CD4-positive, CD25-positive, alpha-beta regulatory T cell (primary cell): ENCODE measurements around the gene AP3M1. TPM values are rescaled to one million over a fixed set of nuclear protein-coding genes. Genes with fewer than 3 reads are reported as not detected.
"Not testable (repeated sequence)": the region's sequence is repeated elsewhere in the genome, so short reads cannot be mapped to it uniquely, and the experiment has no call there.

Experiments used
- ATAC-seq, 2 donors: fragments of 150-1000 bp; cut with Tn5 transposase; one replicate each; pipeline ENCODE4 v1.10.0; 2021; ENCODE audit warnings: low read depth in 2 of 2, moderate number of reproducible peaks in 2 of 2, moderate library complexity in 1 of 2
- DNase-seq, 3 donors: peaks; one replicate each; pipeline versions ENCODE4 v3.0.0 to v3.0.0-alpha.2; 2012 to 2022; ENCODE audit warnings: mixed read lengths in 1 of 3
- H3K27ac ChIP-seq: one replicate; pipeline ENCODE4 v1.7.0; 2013; ENCODE audit warnings: mild to moderate bottlenecking, low read length; ENCODE audit not compliant: insufficient read depth, poor library complexity, severe bottlenecking
- H3K27me3 ChIP-seq: one replicate; pipeline ENCODE4 v1.7.0; 2013; ENCODE audit warnings: low read length; ENCODE audit not compliant: control insufficient read depth, insufficient read depth
- H3K36me3 ChIP-seq: one replicate; pipeline ENCODE4 v1.7.0; 2013; ENCODE audit warnings: mild to moderate bottlenecking, low read length, moderate library complexity; ENCODE audit not compliant: control insufficient read depth, insufficient read depth
- H3K4me1 ChIP-seq: 2 replicates; pipeline ENCODE4 v1.7.0; 2013; ENCODE audit warnings: mild to moderate bottlenecking, low read length; ENCODE audit not compliant: insufficient read depth, control insufficient read depth, poor library complexity, severe bottlenecking
- H3K4me3 ChIP-seq: one replicate; pipeline ENCODE4 v1.7.0; 2013; ENCODE audit warnings: low read depth, mild to moderate bottlenecking, low read length, moderate library complexity
- H3K9me3 ChIP-seq, 2 experiments: 1 replicate in 1 of 2; 2 replicates in 1 of 2; pipeline ENCODE4 v1.7.0; 2013; ENCODE audit warnings: low read length in 2 of 2, mild to moderate bottlenecking in 1 of 2, moderate library complexity in 1 of 2; ENCODE audit not compliant: control insufficient read depth in 2 of 2
- H3K27ac Mint-ChIP-seq, 3 donors: one replicate each; pipeline ENCODE4 v1.8.0; 2020 to 2022; ENCODE audit warnings: mild to moderate bottlenecking in 3 of 3, mixed read lengths in 3 of 3, moderate library complexity in 2 of 3
- H3K27me3 Mint-ChIP-seq: one replicate; pipeline ENCODE4 v1.8.0; 2022; ENCODE audit warnings: mild to moderate bottlenecking, mixed read lengths
- H3K36me3 Mint-ChIP-seq: one replicate; pipeline ENCODE4 v1.8.0; 2020; ENCODE audit warnings: mixed read lengths
- H3K4me1 Mint-ChIP-seq, 4 donors: one replicate each; pipeline ENCODE4 v1.8.0; 2020 to 2022; ENCODE audit warnings: mixed read lengths in 4 of 4, mild to moderate bottlenecking in 1 of 4
- H3K4me3 Mint-ChIP-seq, 4 donors: one replicate each; pipeline ENCODE4 v1.8.0; 2020 to 2022; ENCODE audit warnings: mild to moderate bottlenecking in 4 of 4, mixed read lengths in 4 of 4, moderate library complexity in 3 of 4
- H3K9me3 Mint-ChIP-seq, 7 donors: one replicate each; pipeline ENCODE4 v1.8.0; 2020 to 2022; ENCODE audit warnings: mixed read lengths in 7 of 7, mild to moderate bottlenecking in 3 of 7, moderate library complexity in 2 of 7
- polyA plus RNA-seq, 4 donors: library from polyadenylated mRNA; unstranded; fragments of 300-500 nt; fragmentation: Illumina TruSeq; gene quantifications; one replicate each; pipeline ENCODE4 v1.2.3, GENCODE V29; 2021
- total RNA-seq: library from RNA; stranded (reverse); gene quantifications from one replicate; pipeline ENCODE4 v1.2.3, GENCODE V29; 2022

Gene AP3M1
- total and polyA plus RNA-seq, 5 donors from 2014 or later, result 23.7 to 39.3 (median 28.2) TPM

GRCh38 chr10:74145133-74145532 is 5.5 kb downstream of the AP3M1 start:
- H3K4me3 ChIP-seq, result no peak overlapping the region
- H3K27me3 ChIP-seq, result no peaks in the 10 kb centered on the region
- ATAC-seq, result no peak
- no peaks in the 10 kb centered on the region for H3K9me3 ChIP-seq
- peaks cover 3% of the 10 kb centered on the region for H3K36me3 ChIP-seq
- peak overlapping the region in 1 of 3 donors; percentile 3 for H3K27ac Mint-ChIP-seq
- DNase-seq, result no peak
- H3K9me3 Mint-ChIP-seq, result no peaks in the 10 kb centered on the region
- no peaks in the 10 kb centered on the region for H3K27me3 Mint-ChIP-seq
- peaks cover 31 to 50% (median 38%) of the 10 kb centered on the region in 4 donors for H3K4me1 Mint-ChIP-seq
- H3K36me3 Mint-ChIP-seq, result peaks cover 24% of the 10 kb centered on the region
- H3K4me3 Mint-ChIP-seq, result no peak overlapping the region
- H3K4me1 ChIP-seq, result peaks cover 37% of the 10 kb centered on the region
- H3K27ac ChIP-seq, result no peak overlapping the region

GRCh38 chr10:74140553-74140952 is 10.1 kb downstream of the AP3M1 start:
- DNase-seq (no peak), ATAC-seq (no peak)
- Mint-ChIP-seq H3K9me3 (no peaks in the 10 kb centered on the region), H3K4me1 (peaks cover 17 to 25% (median 21%) of the 10 kb centered on the region in 4 donors), H3K27me3 (no peaks in the 10 kb centered on the region), H3K27ac (peak overlapping the region in 1 of 3 donors; percentile 74), H3K4me3 (no peak overlapping the region), H3K36me3 (peaks cover 24% of the 10 kb centered on the region)
- Histone ChIP-seq H3K27ac (no peak overlapping the region), H3K4me3 (no peak overlapping the region), H3K9me3 (no peaks in the 10 kb centered on the region), H3K4me1 (peaks cover 6% of the 10 kb centered on the region), H3K27me3 (no peaks in the 10 kb centered on the region), H3K36me3 (peaks cover 33% of the 10 kb centered on the region)

- no peak overlapping the region for H3K27ac Mint-ChIP-seq
- peaks cover 13 to 22% (median 16%) of the 10 kb centered on the region in 4 donors for H3K4me1 Mint-ChIP-seq
- DNase-seq (no peak), ATAC-seq (no peak)
- H3K4me3 Mint-ChIP-seq, result no peak overlapping the region
- peaks cover 39% of the 10 kb centered on the region for H3K36me3 ChIP-seq
- H3K9me3 Mint-ChIP-seq, result no peaks in the 10 kb centered on the region
- peaks cover under 1% of the 10 kb centered on the region for H3K4me1 ChIP-seq
- H3K27ac ChIP-seq, result no peak overlapping the region
- H3K36me3 Mint-ChIP-seq, result peaks cover 22% of the 10 kb centered on the region
- H3K9me3 ChIP-seq, result no peaks in the 10 kb centered on the region
- H3K27me3 ChIP-seq, result no peaks in the 10 kb centered on the region
- H3K27me3 Mint-ChIP-seq, result no peaks in the 10 kb centered on the region
- no peak overlapping the region for H3K4me3 ChIP-seq
These were observed 10.6 kb downstream of the AP3M1 start for GRCh38 chr10:74139981-74140380.

GRCh38 chr10:74138596-74138995 is 12.0 kb downstream of the AP3M1 start:
- H3K27ac Mint-ChIP-seq, H3K4me1 ChIP-seq, H3K27me3 ChIP-seq, H3K4me3 Mint-ChIP-seq, H3K9me3 Mint-ChIP-seq, H3K9me3 ChIP-seq, DNase-seq, H3K27ac ChIP-seq, H3K27me3 Mint-ChIP-seq, H3K4me3 ChIP-seq, ATAC-seq: not testable (repeated sequence)
- Mint-ChIP-seq H3K36me3 (peaks cover 29% of the 10 kb centered on the region), H3K4me1 (peaks cover 10 to 19% (median 15%) of the 10 kb centered on the region in 4 donors)
- peaks cover 53% of the 10 kb centered on the region for H3K36me3 ChIP-seq

GRCh38 chr10:74137992-74138391 is 12.6 kb downstream of the AP3M1 start:
- H3K27ac Mint-ChIP-seq, result no peak overlapping the region
- H3K36me3 ChIP-seq, result peaks cover 59% of the 10 kb centered on the region

GRCh38 chr10:74135452-74135851 is 15.2 kb downstream of the AP3M1 start:
- Histone ChIP-seq H3K4me1 (no peaks in the 10 kb centered on the region), H3K27ac (no peak overlapping the region), H3K4me3 (no peak overlapping the region), H3K9me3 (no peaks in the 10 kb centered on the region), H3K27me3 (no peaks in the 10 kb centered on the region), H3K36me3 (peaks cover 73% of the 10 kb centered on the region)
- Mint-ChIP-seq H3K4me1 (peaks cover 0 to 6% (median 5%) of the 10 kb centered on the region in 4 donors), H3K9me3 (no peaks in the 10 kb centered on the region), H3K27me3 (no peaks in the 10 kb centered on the region), H3K4me3 (no peak overlapping the region), H3K36me3 (peaks cover 33% of the 10 kb centered on the region), H3K27ac (no peak overlapping the region)
- ATAC-seq, result no peak
- DNase-seq, result no peak

More at GRCh38 chr10:74137992-74138391, 12.6 kb downstream of the AP3M1 start:
- no peak overlapping the region for H3K4me3 Mint-ChIP-seq
- no peaks in the 10 kb centered on the region for H3K27me3 Mint-ChIP-seq
- Histone ChIP-seq H3K9me3 (no peaks in the 10 kb centered on the region), H3K4me3 (no peak overlapping the region), H3K4me1 (no peaks in the 10 kb centered on the region), H3K27ac (no peak overlapping the region), H3K27me3 (no peaks in the 10 kb centered on the region)
- peaks cover 29% of the 10 kb centered on the region for H3K36me3 Mint-ChIP-seq
- ATAC-seq (no peak), DNase-seq (no peak)
- H3K4me1 Mint-ChIP-seq, result peaks cover 10 to 19% (median 15%) of the 10 kb centered on the region in 4 donors
- no peaks in the 10 kb centered on the region for H3K9me3 Mint-ChIP-seq

- Histone ChIP-seq H3K36me3 (peaks cover 83% of the 10 kb centered on the region), H3K9me3 (no peaks in the 10 kb centered on the region), H3K27me3 (no peaks in the 10 kb centered on the region), H3K4me1 (no peaks in the 10 kb centered on the region), H3K27ac (no peak overlapping the region), H3K4me3 (no peak overlapping the region)
- H3K4me3 Mint-ChIP-seq, result no peak overlapping the region
- DNase-seq (no peak), ATAC-seq (no peak)
- H3K27ac Mint-ChIP-seq, result no peak overlapping the region
- H3K27me3 Mint-ChIP-seq, result no peaks in the 10 kb centered on the region
- H3K4me1 Mint-ChIP-seq, result peaks cover 0 to 6% (median 4%) of the 10 kb centered on the region in 4 donors
- peaks cover 36% of the 10 kb centered on the region for H3K36me3 Mint-ChIP-seq
- no peaks in the 10 kb centered on the region for H3K9me3 Mint-ChIP-seq
These were observed 16.5 kb downstream of the AP3M1 start for GRCh38 chr10:74133923-74134820.

GRCh38 chr10:74123081-74123480 is 27.5 kb downstream of the AP3M1 start:
- ATAC-seq, result no peak
- Mint-ChIP-seq H3K27ac (peak overlapping the region in 1 of 3 donors; percentile 85), H3K4me1 (peaks cover 0 to 6% (median 1%) of the 10 kb centered on the region in 4 donors), H3K27me3 (no peaks in the 10 kb centered on the region), H3K9me3 (no peaks in the 10 kb centered on the region), H3K4me3 (no peak overlapping the region), H3K36me3 (peaks cover 52% of the 10 kb centered on the region)
- Histone ChIP-seq H3K4me1 (no peaks in the 10 kb centered on the region), H3K9me3 (no peaks in the 10 kb centered on the region), H3K27ac (no peak overlapping the region), H3K4me3 (no peak overlapping the region), H3K36me3 (peaks cover 88% of the 10 kb centered on the region), H3K27me3 (no peaks in the 10 kb centered on the region)
- no peak for DNase-seq
